GM21737 (cell line): Measurements from ENCODE around the gene OSM.

Experiments
- ATAC-seq: cut with Tn5 transposase; IDR thresholded peaks from one replicate; pipeline ENCODE4 v1.9.1; 2021; ENCODE audit warnings: mild to moderate bottlenecking, moderate library complexity; ENCODE audit not compliant: unreplicated experiment

The OSM gene

DNA sequence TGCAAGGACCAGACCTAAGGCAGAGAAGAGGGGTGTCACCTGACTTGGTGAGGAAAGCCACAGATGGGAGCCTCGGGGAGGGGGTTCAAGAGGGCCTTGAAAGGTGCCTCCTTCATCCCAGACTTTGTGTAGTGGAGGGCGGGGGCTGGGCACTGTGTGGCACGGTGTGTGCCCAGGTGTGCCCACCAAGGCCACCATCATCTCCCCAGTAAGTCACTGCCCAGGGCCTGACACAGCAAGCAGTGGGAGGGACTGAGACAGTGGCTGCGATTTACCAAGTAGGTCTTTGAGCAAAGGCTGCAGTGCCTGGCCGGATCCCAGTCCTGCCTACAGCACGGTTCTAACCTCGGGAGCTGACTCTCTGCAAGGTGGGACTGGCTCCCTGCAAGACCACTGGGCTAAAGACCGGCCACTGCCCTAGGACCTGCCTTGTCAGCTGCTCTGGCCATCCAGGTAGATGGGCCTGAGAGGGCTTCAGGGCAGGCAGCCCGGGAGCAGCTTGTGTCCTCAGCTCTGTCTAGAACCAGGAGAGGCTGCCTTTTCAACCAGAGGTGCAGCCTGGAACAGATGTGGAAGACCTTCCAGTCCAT is 1.4 kb downstream of the OSM start:
- no peak for ATAC-seq

DNA sequence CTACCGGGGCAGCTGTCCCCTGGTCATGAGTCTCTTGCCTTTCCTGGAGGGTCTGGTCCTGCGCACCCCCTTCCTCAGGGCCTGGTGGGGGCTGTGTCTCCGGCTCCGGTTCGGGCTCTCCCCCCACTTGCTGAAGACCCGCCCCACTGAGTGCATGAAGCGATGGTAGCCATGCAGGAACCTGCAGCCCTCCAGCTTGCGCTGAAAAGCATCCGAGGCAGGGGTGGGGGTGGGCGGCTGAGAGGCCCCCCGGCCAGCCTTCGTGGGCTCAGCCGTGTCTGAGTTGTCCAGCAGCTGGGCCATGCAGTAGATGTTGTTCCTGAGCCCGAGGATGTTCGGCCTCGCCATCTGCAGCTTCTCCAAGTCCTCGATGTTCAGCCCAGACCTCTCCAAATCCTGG is 2.8 kb downstream of the OSM start:
- ATAC-seq, result no peak

DNA sequence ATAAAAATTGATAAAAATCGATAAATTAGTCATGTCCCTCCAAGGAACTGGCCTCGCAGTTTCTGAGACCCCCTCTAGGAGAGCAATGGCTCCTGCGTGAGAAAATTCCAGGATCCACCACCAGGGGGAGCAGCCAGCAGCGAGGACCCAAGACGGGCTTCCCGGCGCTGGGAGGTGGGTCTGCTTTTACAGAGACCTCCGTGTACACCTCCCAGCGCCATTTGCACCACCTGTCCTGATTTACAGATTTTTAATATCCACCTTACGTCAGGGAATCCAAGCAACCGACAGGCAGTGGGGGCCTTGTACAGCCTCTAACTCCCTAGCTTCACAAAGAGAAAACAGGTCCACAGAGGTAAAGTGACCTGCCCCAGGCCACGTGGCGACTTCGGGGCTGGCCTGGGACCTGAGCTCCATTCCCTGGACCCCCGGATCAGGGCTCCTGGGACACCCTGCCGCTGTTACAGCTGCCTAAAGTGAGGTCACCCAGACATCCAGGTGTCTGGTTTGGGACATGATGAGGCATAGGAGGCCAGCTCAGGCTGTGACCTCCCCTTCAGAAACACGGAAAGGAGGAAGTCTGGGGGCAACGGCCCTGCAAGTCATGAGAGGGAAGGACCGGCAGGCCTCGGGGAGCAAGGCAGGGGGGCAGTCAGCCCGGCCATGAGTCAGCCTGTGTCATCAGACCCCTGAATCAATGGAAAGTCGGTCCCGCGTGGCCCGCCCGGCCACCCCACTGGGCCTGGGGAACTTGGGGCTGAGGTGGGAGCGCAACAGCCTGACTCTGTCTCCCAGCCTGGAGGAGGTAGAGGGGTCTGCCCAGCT is 3.5 kb downstream of the OSM start:
- ATAC-seq, result no peak

DNA sequence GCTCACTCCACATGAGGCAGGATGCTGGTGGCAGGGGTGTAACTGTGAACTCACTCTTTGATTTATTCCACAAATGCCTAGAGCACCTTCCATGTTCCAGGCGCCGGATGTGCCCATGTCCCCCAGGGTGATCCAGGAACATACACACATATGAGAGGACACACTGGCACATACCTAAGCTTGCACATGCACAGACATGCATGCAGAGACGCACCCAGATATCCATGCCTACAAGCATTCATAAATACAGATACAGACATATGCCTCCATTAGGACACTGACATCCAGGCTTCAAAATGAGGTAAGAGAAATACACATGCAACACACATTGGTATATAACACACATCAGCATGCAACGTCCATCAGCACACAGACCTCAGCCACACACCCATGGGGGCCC is 4.5 kb downstream of the OSM start:
- no peak for ATAC-seq

DNA sequence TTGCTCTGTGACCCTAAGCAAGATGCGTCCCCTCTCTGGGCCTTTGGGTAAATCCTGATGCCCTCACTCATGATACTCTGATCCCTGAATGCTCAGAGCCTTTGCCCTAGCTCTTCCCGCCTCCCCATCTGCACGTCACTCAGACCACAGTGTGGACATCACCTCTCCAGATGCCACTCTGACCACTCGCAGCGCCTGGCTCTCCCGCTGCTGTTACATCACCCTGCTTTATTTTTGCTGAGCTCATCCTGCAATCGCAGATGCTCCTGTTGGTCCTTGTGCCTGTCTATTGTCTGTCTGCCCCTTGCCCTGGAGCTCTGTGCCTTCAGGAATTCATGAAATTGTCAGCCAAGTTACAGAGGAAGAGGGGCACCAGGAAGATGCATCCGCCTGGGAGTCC is 5.5 kb downstream of the OSM start:
- ATAC-seq, result no peak

DNA sequence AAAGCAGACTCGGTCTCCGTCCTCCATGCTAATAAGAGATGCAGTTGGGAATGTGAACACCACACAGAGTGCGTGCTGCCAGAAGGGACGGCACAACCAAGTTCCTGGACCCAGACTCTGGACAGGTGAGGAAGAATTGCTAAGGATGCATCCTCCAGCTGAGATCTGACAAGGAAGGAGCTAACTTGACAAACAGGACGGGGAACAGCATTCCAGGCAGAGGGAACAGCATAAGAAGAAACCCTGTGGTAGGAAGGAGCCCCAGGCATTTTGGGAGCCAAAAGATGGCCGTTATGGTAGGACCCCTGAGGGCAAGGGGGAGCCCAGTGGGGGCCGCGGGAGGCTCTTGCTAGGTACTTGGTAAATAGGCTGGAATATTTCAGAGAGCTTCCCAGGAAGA is 6.0 kb downstream of the OSM start:
- ATAC-seq, result no peak

DNA sequence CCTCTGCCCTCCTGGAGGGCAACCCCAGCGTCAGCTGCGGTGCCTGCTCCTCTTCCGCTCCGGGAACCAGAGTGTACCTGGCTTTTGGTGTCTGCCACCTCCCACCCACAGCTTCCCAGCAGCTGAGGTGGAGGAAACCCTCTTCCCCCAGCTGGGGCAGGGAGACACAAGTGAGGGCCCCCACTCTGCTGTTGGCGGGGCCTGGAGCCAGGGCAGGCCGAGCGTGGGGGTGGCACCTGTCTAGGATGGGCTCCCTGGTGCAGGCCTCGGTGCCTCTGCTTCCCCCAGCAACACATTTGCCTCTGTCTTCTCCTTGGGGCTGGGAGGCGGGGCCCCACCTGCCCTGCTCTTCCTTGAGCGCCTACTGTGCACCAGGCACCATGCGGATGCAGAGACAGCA is 6.4 kb downstream of the OSM start:
- no peak for ATAC-seq

DNA sequence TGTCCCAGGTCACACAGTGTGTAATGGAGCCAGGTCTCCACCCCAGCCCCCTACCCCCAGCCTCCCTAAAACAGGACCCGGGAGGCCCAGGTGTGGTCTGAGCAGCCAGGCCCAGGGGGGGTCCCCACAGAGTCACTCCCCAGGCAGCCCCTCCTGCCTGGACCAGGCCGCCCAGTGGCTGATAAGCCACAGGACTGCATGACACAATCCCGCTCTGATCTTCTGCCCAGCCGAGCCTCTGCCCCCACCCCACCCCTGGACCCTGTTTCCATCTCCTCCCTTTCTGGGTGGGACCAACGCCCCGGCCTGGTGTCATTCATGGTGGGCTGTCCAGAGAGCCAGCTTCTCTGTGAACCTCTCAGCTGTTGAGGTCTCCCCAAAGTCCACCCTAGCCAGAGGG is 12.3 kb downstream of the OSM start:
- ATAC-seq, result no peak

DNA sequence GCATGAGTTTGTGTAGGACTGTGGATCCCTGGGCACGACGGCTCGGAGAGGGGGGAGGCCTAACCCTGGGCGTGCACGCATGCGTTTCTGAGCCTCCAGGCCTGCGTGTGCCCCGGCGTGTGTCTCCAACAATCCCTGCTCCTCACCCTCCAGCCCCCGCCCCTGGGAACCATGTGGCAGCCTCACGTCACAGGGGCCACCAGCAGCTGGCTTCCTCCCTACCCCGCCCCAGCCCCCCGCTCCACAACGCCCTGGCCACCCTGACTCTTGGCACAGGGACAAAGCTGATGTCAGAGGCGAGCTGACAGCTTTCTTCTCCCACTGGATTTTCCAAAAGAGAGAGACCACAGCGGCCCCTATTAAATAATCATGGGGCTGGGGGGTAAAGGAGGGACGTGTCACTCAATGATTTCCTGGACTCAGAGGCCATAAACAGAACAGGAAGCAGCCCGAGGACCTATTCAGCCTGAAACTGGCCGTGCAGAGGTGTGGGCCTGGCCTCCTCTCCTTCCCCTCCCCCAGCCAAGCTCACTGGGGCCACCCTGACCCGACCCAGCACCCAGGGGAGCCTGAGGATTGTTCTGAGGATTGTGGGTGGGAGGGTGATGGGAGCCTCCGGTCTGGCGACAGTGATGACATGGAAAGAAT is 13.3 kb downstream of the OSM start:
- no peak for ATAC-seq

DNA sequence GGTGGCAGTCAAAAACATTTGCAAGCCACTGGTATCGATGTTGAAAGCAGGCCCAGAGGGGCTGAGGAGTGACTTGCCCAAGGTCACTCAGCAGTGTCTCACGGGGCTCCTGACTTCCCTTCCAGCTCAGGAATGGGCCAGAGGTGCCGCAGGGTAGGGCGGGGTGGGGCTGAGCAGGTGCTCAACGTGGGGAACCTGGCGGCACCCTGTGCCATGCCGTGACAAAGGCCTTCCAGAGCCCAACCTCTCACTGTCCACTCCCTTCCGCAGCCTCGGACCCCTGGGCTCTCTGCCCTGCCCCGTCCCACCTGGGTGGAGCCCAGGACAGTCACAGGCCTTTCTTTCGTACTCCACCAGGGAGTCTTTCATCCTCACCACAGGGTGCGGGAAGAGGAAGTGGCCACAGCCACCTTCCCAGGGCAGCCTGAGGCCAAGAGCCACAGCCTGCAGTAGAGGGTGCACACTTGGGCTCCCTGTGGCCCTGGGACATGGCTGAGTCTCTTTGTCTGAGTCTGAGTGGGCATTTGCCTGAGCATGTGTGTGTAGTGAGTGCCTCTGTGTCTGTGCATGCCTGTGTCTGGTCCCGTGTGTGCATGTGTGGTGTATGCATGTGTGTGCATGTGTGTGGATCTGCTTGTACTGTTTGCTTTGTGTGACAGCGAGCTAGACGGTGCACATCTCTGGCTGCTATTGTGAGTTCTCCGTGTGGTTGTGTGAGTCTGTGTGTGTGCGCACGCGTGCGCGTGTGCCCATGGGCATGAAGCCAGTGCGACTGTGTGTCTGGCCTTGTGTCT is 14.0 kb downstream of the OSM start:
- ATAC-seq, result no peak

DNA sequence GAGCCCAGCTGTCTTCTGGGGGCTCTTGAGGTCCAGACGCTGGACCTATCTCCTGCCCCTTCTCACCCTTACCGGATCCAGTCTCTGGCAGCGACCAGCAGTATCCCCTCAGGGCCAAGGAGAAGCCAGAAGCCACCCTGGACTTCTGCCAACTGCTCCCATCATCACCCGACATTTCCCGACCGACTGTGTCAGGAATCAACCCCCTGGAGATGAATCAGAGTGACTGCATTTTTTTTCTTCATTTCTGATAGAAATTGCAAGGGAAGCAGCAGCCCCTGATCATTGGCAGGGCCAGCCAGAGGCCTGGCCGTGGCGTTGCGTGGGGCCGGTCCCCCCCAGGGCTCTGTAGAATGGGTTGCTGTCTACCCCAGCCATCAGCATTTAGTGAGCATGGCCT is 14.9 kb downstream of the OSM start:
- no peak for ATAC-seq

DNA sequence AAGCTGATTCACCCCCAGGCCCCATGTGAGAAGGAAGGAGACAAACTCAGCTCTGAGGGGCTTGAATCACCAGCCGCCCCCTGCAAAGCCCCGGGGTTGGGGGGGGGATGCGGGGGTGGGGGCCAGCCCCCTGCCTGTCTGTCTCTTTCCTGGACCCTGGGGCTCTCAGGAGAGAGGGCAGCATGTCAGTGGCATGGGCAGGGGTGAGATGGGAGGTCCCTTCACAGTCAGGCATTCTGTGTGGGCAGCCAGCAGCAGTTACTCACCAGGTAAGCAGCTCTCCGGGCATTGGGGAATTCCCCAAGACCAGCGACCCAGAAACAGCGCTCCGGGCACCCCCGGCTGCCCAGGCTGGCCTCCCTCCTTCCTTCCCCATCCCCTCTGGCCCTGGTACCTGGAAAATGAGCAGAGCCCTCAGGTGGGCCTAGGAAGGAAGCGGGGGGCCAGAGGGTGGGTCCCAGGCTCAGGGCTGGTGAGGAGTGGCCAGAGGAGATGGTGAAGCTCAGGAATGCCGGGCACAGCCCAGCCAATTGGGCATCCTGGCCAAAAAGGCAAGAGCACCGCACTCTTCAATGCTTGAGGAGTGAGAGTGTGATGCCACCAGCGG is 15.9 kb downstream of the OSM start:
- ATAC-seq, result no peak

DNA sequence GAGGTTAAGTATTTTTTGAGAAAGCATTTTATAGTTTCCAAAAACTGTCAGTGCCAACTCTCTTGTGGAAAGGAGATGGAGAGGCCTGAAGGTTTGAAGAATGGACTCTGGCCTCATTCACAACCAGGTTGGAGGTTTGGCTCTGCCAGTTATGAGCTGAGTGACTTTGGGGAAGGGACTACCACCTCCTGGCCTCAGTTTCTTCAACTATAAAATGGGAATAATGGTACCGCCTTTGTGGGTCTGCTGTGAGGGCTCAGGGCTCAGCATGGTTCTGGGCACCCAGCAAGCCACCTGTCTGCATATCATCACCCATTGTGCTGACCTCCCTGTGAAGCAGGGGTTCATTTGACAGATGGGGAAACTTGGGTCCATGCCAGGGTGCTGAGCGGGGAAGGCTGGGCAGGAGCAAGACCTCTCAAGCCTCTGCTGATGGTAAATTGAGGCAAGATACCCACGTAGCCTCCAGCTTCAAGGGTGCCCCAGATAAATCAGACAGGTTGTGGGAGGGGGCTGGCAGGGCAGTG is 16.5 kb downstream of the OSM start:
- no peak for ATAC-seq

DNA sequence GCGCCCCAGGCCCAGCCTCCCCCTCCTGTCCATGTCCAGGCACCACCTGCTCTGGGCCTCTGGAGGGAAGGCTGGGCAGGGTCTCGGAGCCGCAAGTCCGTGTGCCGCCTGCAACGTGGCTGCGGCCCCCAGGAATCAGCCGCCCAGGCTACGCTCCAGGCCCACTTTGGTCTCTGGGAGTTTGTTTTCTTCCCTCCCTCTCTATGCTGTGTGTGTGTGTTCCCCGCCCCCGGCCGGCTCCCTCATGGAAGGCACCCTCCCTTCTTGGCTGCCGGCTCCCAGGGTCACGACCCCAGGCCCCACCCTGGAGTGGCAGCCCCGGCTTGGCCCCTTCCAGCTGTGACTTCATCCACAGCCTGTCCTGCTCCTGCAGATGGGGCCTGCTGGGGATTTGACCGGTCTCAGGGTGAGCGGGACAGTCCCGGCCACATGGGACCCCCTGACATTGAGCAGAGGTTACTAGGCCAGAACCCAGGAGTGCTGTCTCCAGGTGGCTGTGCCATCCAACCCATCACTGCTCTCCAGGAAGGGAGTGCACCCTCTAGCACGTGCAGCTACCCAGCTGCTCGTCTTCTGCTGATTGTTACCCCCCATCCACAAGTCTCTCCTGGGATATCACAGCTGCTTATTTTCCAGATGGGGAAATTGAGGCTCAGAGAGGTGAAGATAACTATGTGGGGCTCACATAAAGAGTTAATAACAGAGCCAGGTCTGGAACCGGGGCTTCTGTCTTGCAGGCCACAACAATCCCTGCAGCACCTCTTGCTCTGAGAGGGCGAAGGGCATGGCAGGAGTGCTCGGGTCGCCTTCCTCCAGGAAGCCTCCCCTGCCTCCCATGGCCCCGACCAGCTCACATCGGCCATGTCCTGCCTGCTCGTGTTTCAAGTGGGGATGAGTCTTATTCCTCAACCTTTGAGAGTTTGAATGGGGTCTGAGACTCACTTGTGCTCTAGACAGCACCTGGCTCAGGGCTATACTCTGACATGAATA is 17.3 kb downstream of the OSM start:
- ATAC-seq, result no peak

DNA sequence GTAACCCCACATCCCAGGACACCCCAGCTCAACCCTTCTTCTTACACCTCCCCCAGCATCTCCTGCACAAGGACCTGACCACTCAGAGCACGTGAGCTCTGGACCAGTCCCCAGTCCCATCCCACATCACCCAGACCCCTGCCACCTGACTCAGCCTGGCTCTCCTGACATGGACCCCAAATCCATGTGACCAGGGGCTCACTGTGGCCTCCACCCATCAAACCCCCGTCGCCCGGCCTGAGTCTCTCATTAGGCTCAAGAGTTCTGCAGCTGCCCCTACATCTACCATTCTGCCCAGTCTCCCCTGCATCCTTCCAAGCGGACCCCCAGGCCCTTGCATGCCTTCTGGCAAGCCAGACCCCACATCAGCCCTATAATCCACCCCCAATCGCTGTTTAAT is 18.2 kb downstream of the OSM start:
- ATAC-seq, result no peak

DNA sequence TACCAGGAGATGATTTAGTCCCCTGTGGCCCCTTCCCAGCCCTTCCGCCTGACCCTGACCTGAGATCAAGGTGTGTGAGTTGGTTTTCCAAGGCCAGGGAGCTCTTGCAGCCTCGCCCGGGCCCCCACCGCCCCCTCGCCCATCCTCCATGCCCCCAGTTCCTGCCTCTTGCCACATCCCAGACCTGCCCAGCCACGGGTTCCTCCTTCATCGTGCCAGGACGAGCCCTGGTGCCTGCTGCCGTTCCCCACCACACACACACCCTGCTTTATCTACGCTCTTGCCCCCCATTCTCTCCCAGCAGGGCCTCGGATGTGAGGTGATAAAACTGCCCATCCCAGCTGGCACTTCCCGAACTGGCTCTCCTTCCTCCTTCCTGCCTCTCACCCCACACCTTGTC is 18.7 kb downstream of the OSM start:
- ATAC-seq, result no peak

DNA sequence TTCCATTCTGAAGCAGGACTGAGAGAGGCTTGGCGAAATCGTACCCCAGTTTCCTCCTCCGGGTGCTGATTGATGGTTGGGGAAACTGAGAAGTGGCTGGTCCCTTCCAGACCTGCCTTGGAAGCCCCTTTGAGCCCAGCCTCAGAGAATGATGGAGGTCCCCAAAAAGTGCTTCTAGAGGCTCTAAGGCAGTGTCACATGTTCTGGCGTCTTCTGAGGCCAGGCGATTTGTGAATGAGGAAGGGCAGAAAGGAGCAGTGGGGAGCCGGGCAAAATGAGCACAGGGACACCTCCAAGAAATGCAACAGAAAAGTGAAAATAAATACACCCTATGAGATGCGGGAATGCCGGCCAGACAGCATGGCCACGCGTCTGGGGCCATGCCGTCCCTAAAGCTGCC is 19.1 kb downstream of the OSM start:
- ATAC-seq, result no peak

DNA sequence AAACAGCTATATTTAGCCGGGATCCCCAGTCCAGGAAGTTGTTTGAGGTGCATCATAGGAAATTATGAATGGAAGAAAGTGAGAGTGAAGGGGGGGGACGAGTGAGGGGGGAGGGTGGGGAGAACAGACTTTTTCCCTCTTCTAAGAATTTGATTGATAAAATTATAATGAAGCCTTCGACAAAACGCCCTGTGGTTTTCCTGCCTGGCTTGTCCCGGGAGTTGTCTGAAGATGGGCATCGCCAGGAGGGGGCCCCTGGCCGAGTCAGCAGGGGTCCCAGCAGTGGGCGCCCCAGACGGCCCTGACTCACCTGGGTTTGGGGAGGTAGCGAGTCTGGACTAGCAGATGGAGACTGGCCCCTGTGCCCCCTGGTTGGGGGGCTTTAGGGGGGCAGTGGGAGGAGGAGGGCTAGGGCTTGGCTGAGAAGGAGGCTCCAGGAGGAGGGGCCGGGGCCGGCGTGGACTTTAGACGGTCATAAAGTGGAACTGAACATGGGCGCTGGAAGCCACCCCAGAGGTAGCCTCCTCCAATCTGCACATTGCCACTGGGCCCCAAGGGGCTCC is 19.8 kb downstream of the OSM start:
- no peak for ATAC-seq
